Parietal lobe (tissue), 2 donors: ENCODE measurements around the gene MYL9. TPM values are rescaled to one million over a fixed set of nuclear protein-coding genes. Genes with fewer than 3 reads are reported as not detected.

Experiments used
- small RNA-seq: library from RNA; depleted of rRNA; stranded (forward); fragments of <200 nt; gene quantifications from one replicate; pipeline ENCODE3, GENCODE V24; 2014; ENCODE audit warnings: low replicate concordance
- total RNA-seq: library from RNA; depleted of rRNA; stranded (reverse); fragments of >200 nt; gene quantifications from one replicate; pipeline ENCODE4 v1.2.3, GENCODE V29; 2014

The MYL9 gene
- total RNA-seq = not detected

GRCh38 chr20:36541227-36541767 is at the start of gene MYL9:
Gene MYL9 (plus strand): TSS chr20:36541519. CDS start chr20:36544885, 3,366 bp downstream.

DNA sequence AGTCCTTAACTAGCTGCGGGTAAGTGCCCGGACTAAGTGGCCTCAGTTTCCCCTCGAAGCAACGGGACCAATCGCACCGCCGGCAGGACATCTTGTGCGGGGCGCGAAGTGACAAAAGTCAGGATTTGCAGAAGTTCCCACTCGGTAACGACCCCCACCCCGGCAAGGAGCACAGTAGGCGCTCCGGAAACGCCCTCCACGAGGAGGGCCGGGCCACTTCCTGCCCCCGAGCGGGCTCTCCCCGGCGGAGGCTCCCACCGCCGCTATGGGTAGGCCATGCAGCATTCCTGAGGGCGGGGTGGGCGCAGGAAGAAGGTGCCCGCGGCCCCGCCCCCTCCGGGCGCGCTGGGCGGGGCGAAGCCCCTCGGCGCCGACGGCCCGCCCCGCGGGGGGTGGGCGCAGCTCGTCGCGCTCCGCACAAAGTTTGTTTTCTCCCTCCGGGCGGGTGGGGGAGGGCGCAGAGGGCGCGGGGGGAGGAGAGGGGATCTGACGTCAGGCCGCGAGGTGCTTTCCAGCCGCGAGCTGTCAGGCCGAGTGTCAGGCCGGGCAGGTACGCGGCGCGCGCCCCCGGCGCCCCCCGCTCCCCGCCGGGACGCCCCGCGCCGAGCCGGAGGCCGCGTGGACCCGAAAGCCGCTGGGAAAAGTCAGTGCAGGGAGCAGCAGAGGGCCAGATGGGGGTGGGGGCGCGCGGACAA is 31.9 kb downstream of the MYL9 start, which contains the start of gene TGIF2:
Gene TGIF2, plus strand, starts transcription at position 495 of the 695 bp plus-strand sequence. CDS start 5,178 bp downstream, outside the sequence.

Small RNA genes within 50 kb of the gene (small RNA-seq; reads per million reads assigned to genes)
- not detected for gene RF00017

Other genes starting within 250 kb of the MYL9 start
- 93.6 TPM for gene DLGAP4, start 235.2 kb upstream of the MYL9 start, total RNA-seq
- 8.8 TPM for gene TGIF2, start 32.1 kb downstream of the MYL9 start, total RNA-seq
- gene RAB5IF, start 64.3 kb downstream of the MYL9 start, total RNA-seq = 27.9 TPM
- 0.31 TPM for gene SLA2, start 104.7 kb downstream of the MYL9 start, total RNA-seq
- 43.5 TPM for gene NDRG3, start 204.6 kb downstream of the MYL9 start, total RNA-seq
- gene DSN1, start 232.2 kb downstream of the MYL9 start, total RNA-seq = 5.3 TPM